Adipocyte (in vitro differentiated cells): Measurements from ENCODE around the gene INTS4.
A peak's percentile ranks its signal among the peaks of the same experiment; 100 is the strongest.
"Not testable (repeated sequence)": the region's sequence is repeated elsewhere in the genome, so short reads cannot be mapped to it uniquely, and the experiment has no call there.

ENCODE experiments used
- DNase-seq: peaks from one replicate; pipeline ENCODE4 v3.0.0-alpha.2; 2015; ENCODE audit warnings: low read depth
- H3K27me3 ChIP-seq: replicated peaks from 2 replicates; pipeline ENCODE4 v1.7.0; 2013; ENCODE audit warnings: mild to moderate bottlenecking, low read length, moderate library complexity; ENCODE audit not compliant: control insufficient read depth, insufficient read depth
- H3K36me3 ChIP-seq: 2 replicates; pipeline ENCODE4 v1.7.0; 2013; ENCODE audit warnings: low read length, mild to moderate bottlenecking, moderate library complexity; ENCODE audit not compliant: control insufficient read depth, insufficient read depth, severe bottlenecking
- H3K4me1 ChIP-seq: 2 replicates; pipeline ENCODE4 v1.7.0; 2013; ENCODE audit warnings: mild to moderate bottlenecking, low read length, moderate library complexity; ENCODE audit not compliant: control insufficient read depth, insufficient read depth
- H3K4me3 ChIP-seq: 2 replicates; pipeline ENCODE4 v1.7.0; 2013; ENCODE audit warnings: mild to moderate bottlenecking, low read length, moderate library complexity
- H3K9ac ChIP-seq: 2 replicates; pipeline ENCODE4 v1.7.0; 2013; ENCODE audit warnings: mild to moderate bottlenecking, low read length, moderate library complexity
- H3K9me3 ChIP-seq: 2 replicates; pipeline ENCODE4 v1.7.0; 2013; ENCODE audit warnings: mild to moderate bottlenecking, low read length, moderate library complexity; ENCODE audit not compliant: control insufficient read depth

INTS4 gene

GRCh38 chr11:77871855-77872254 is 122.6 kb downstream of the INTS4 start:
- Histone ChIP-seq H3K4me3 (no peak overlapping the region), H3K4me1 (no peaks in the 10 kb centered on the region), H3K9me3 (no peaks in the 10 kb centered on the region), H3K36me3 (peaks cover 64% of the 10 kb centered on the region), H3K27me3 (no peaks in the 10 kb centered on the region), H3K9ac (no peak overlapping the region)
- no peak for DNase-seq

GRCh38 chr11:77868744-77869143 is 125.7 kb downstream of the INTS4 start:
- Histone ChIP-seq H3K27me3 (no peaks in the 10 kb centered on the region), H3K4me1 (peaks cover 18% of the 10 kb centered on the region), H3K9ac (no peak overlapping the region), H3K4me3 (no peak overlapping the region), H3K9me3 (no peaks in the 10 kb centered on the region), H3K36me3 (peaks cover 36% of the 10 kb centered on the region)
- no peak for DNase-seq

GRCh38 chr11:77866336-77866735 is 128.1 kb downstream of the INTS4 start:
- H3K27me3 ChIP-seq = no peaks in the 10 kb centered on the region
- no peak overlapping the region for H3K4me3 ChIP-seq
- peaks cover 27% of the 10 kb centered on the region for H3K36me3 ChIP-seq
- peak overlapping the region; percentile 8 for H3K9ac ChIP-seq
- no peaks in the 10 kb centered on the region for H3K9me3 ChIP-seq
- DNase-seq = no peak
- H3K4me1 ChIP-seq = peaks cover 18% of the 10 kb centered on the region

- Histone ChIP-seq H3K4me1 (peaks cover 18% of the 10 kb centered on the region), H3K36me3 (peaks cover 24% of the 10 kb centered on the region), H3K27me3 (no peaks in the 10 kb centered on the region), H3K9me3 (no peaks in the 10 kb centered on the region), H3K9ac (peak overlapping the region; percentile 8), H3K4me3 (no peak overlapping the region)
- peak; percentile 38 for DNase-seq
These were observed 128.7 kb downstream of the INTS4 start for GRCh38 chr11:77865805-77866204.

GRCh38 chr11:77861444-77861843 is 133.0 kb downstream of the INTS4 start:
- H3K9ac ChIP-seq, DNase-seq, H3K4me3 ChIP-seq, H3K27me3 ChIP-seq, H3K9me3 ChIP-seq: not testable (repeated sequence)
- Histone ChIP-seq H3K4me1 (peaks cover 16% of the 10 kb centered on the region), H3K36me3 (peaks cover 27% of the 10 kb centered on the region)

GRCh38 chr11:77857906-77858457 is 136.5 kb downstream of the INTS4 start:
- not testable (repeated sequence) for H3K9ac ChIP-seq, H3K9me3 ChIP-seq, H3K27me3 ChIP-seq, DNase-seq, H3K4me1 ChIP-seq, H3K4me3 ChIP-seq
- peaks cover 48% of the 10 kb centered on the region for H3K36me3 ChIP-seq

- H3K4me1 ChIP-seq = no peaks in the 10 kb centered on the region
These were observed 139.6 kb downstream of the INTS4 start for GRCh38 chr11:77854838-77855237.

GRCh38 chr11:77851503-77851902 is 143.0 kb downstream of the INTS4 start:
- Histone ChIP-seq H3K9ac (no peak overlapping the region), H3K4me3 (no peak overlapping the region), H3K9me3 (peaks cover 9% of the 10 kb centered on the region), H3K4me1 (no peaks in the 10 kb centered on the region), H3K27me3 (no peaks in the 10 kb centered on the region), H3K36me3 (peaks cover 69% of the 10 kb centered on the region)
- no peak for DNase-seq

More at GRCh38 chr11:77854838-77855237, 139.6 kb downstream of the INTS4 start:
- Histone ChIP-seq H3K27me3 (no peaks in the 10 kb centered on the region), H3K36me3 (peaks cover 56% of the 10 kb centered on the region), H3K4me3 (peak overlapping the region; percentile 52), H3K9me3 (peaks cover 9% of the 10 kb centered on the region), H3K9ac (no peak overlapping the region)
- no peak for DNase-seq

- H3K4me1 ChIP-seq, H3K27me3 ChIP-seq, DNase-seq, H3K9me3 ChIP-seq, H3K4me3 ChIP-seq, H3K9ac ChIP-seq: not testable (repeated sequence)
- H3K36me3 ChIP-seq = peaks cover 72% of the 10 kb centered on the region
These were observed 150.8 kb downstream of the INTS4 start for GRCh38 chr11:77843700-77844099.

GRCh38 chr11:77842441-77843121 is 151.9 kb downstream of the INTS4 start:
- DNase-seq = peak; percentile 14
- no peaks in the 10 kb centered on the region for H3K9me3 ChIP-seq
- no peak overlapping the region for H3K4me3 ChIP-seq
- peaks cover 62% of the 10 kb centered on the region for H3K36me3 ChIP-seq
- H3K4me1 ChIP-seq = no peaks in the 10 kb centered on the region
- no peak overlapping the region for H3K9ac ChIP-seq
- H3K27me3 ChIP-seq = no peaks in the 10 kb centered on the region

- Histone ChIP-seq H3K4me1 (no peaks in the 10 kb centered on the region), H3K4me3 (no peak overlapping the region), H3K36me3 (peaks cover 10% of the 10 kb centered on the region), H3K9me3 (peaks cover 4% of the 10 kb centered on the region), H3K27me3 (no peaks in the 10 kb centered on the region), H3K9ac (no peak overlapping the region)
- DNase-seq = no peak
These were observed 161.2 kb downstream of the INTS4 start for GRCh38 chr11:77833302-77833701.

GRCh38 chr11:77828926-77829325 is 165.5 kb downstream of the INTS4 start:
- no peak for DNase-seq
- peaks cover 7% of the 10 kb centered on the region for H3K4me1 ChIP-seq
- no peaks in the 10 kb centered on the region for H3K27me3 ChIP-seq
- no peak overlapping the region for H3K9ac ChIP-seq
- H3K4me3 ChIP-seq = no peak overlapping the region
- peaks cover 10% of the 10 kb centered on the region for H3K36me3 ChIP-seq
- H3K9me3 ChIP-seq = peaks cover 4% of the 10 kb centered on the region
